Measurements from ENCODE around the gene TTR. TPM values are rescaled to one million over a fixed set of nuclear protein-coding genes. Genes with fewer than 3 reads are reported as not detected.

Gene TTR
- polyA plus RNA-seq, 1 donor: 0.23 TPM

GRCh38 chr18:31614044-31614443, 22.4 kb downstream of the TTR start:
- DNase-seq: no peak

- no peak for DNase-seq
Observed at GRCh38 chr18:31616586-31616985, 24.9 kb downstream of the TTR start.

- DNase-seq: no peak
Observed at GRCh38 chr18:31617031-31617717, 25.5 kb downstream of the TTR start.

- no peak for DNase-seq
Observed at GRCh38 chr18:31618801-31619200, 27.1 kb downstream of the TTR start.

GRCh38 chr18:31619291-31619690, 27.6 kb downstream of the TTR start:
- DNase-seq: no peak

- no peak for DNase-seq
Observed at GRCh38 chr18:31624892-31625640, 33.4 kb downstream of the TTR start.

- no peak for DNase-seq
Observed at GRCh38 chr18:31626409-31626808, 34.7 kb downstream of the TTR start.

- DNase-seq: no peak
Observed at GRCh38 chr18:31630549-31630948, 38.9 kb downstream of the TTR start.

GRCh38 chr18:31631526-31631925, 39.8 kb downstream of the TTR start:
- no peak for DNase-seq

- no peak for DNase-seq
Observed at GRCh38 chr18:31632356-31632755, 40.7 kb downstream of the TTR start.

GRCh38 chr18:31633392-31634330, 42.0 kb downstream of the TTR start:
- no peak for DNase-seq

GRCh38 chr18:31634331-31634713, 42.6 kb downstream of the TTR start:
- DNase-seq: no peak

- no peak for DNase-seq
Observed at GRCh38 chr18:31636387-31636786, 44.7 kb downstream of the TTR start.

GRCh38 chr18:31637445-31637844, 45.8 kb downstream of the TTR start:
- DNase-seq: no peak

GRCh38 chr18:31643003-31643402, 51.3 kb downstream of the TTR start:
- DNase-seq: no peak

- no peak for DNase-seq
Observed at GRCh38 chr18:31645411-31645810, 53.7 kb downstream of the TTR start.

GRCh38 chr18:31646332-31647126, 54.9 kb downstream of the TTR start:
- no peak for DNase-seq

GRCh38 chr18:31647127-31647753, 55.6 kb downstream of the TTR start:
- DNase-seq: no peak
